Activated naive CD4-positive, alpha-beta T cell treated with anti-CD3 and anti-CD28 coated beads for 36 hours (primary cell): ENCODE measurements around the gene SYNDIG1L. TPM values are rescaled to one million over a fixed set of nuclear protein-coding genes. Genes with fewer than 3 reads are reported as not detected.

Experiments used
- CTCF ChIA-PET: fragments of 350-600 bp; sonication (Branson Sonifier 250); formaldehyde crosslinking; loops from one replicate; lab custom pipeline; 2021; ENCODE audit warnings: antibody characterized with exemption; lab: Charles Lee
- DNase-seq: peaks from one replicate; pipeline ENCODE4 v3.0.0-alpha.2; 2020
- H3K27ac Mint-ChIP-seq: one replicate; pipeline ENCODE4 v1.8.0; 2021; ENCODE audit warnings: mild to moderate bottlenecking, mixed read lengths
- H3K27me3 Mint-ChIP-seq: one replicate; pipeline ENCODE4 v1.8.0; 2021; ENCODE audit warnings: low read depth, mixed read lengths
- H3K36me3 Mint-ChIP-seq: one replicate; pipeline ENCODE4 v1.8.0; 2021; ENCODE audit warnings: low read depth, mixed read lengths
- H3K4me1 Mint-ChIP-seq: one replicate; pipeline ENCODE4 v1.8.0; 2021; ENCODE audit warnings: low read depth, mixed read lengths
- H3K4me3 Mint-ChIP-seq: one replicate; pipeline ENCODE4 v1.8.0; 2021; ENCODE audit warnings: mild to moderate bottlenecking, moderate library complexity, mixed read lengths
- H3K9me3 Mint-ChIP-seq: one replicate; pipeline ENCODE4 v1.8.0; 2021; ENCODE audit warnings: mixed read lengths
- intact Hi-C: fragments of 100-400 bp; cut with micrococcal nuclease; formaldehyde crosslinking; loops from one replicate; pipeline ENCODE4 v1.15.1; 2023
- total RNA-seq, 2 experiments: library from RNA; stranded (reverse); gene quantifications; one replicate each; pipeline ENCODE4 v1.2.3, GENCODE V29; 2021

The SYNDIG1L gene
- total RNA-seq, 2 experiments from 2014 or later, result not detected

DNA sequence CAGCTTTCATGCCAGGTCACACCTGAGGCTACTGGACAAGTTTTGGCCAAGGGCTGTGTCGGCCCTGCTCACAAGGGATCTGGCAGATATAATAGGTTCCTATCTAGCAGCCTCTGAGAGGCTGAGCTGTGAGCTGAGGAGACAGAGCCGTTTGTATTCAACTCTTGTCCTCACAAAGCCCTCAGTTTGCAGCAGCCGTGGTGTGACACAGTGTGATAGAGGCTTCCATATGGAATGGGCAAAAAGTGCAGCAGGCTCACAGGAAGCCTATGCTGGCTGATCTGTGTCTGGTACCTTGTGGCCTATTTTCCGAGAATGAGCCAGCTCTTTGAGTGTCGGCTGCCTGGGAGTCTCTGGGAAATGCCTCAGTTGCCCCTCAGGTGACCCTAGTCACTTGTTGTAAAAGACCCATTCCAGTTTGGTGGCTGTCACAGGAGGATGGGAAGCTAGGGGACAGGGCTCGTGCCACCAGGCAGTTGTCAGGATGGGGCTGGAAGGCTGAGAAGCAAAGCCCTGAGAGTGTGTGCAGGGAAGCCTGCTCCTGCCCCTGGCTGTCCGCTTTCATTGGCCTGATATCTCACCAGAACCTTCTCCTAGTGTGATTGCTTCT is 61.6 kb downstream of the SYNDIG1L start:
- peaks cover 8% of the 10 kb centered on the region for H3K27me3 Mint-ChIP-seq
- DNase-seq, result no peak
- no peaks in the 10 kb centered on the region for H3K9me3 Mint-ChIP-seq
- intact Hi-C loops, result no loop called here
- no peak overlapping the region for H3K4me3 Mint-ChIP-seq
- H3K36me3 Mint-ChIP-seq, result no peaks in the 10 kb centered on the region
- H3K4me1 Mint-ChIP-seq, result no peaks in the 10 kb centered on the region
- H3K27ac Mint-ChIP-seq, result no peak overlapping the region
- CTCF ChIA-PET, result interaction anchor here (0.7 to 1.3 kb wide), 3 partner anchors 14 to 247 kb away, joined by 3 to 5 read pairs (median 5); partner anchors contain the start of gene LTBP2

DNA sequence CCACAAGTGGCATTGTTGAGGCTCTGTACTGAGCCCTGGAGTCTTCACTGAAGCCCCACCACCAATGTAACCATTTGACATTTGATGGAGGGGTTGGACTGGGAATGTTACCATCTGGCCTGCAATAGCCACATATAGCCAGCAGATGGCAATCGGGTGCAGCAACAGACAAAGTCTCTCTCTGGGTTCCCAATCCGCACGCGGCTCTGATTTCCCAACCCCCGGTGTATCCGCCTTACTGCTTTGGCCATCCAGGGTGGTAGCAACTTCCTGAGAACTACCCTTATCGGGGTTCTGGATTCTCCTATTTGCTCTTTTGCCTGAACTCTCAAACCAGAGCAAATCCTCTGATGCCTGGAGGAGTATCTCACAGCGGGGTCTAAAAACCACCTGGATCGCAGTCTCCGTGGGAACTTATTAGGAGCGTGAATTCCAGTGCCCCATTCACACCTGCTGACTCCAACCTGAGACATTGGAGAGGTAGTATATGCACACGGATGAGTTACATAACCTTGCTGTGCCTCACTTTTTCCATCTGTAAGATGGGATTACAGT is 63.6 kb downstream of the SYNDIG1L start:
- H3K9me3 Mint-ChIP-seq, result no peaks in the 10 kb centered on the region
- H3K4me1 Mint-ChIP-seq, result no peaks in the 10 kb centered on the region
- DNase-seq, result peak; percentile 82
- no peak overlapping the region for H3K4me3 Mint-ChIP-seq
- CTCF ChIA-PET, result interaction anchor here (0.6 to 0.8 kb wide), 2 partner anchors 20 to 250 kb away, joined by 3 read pairs; no protein-coding TSS in a partner anchor
- H3K36me3 Mint-ChIP-seq, result no peaks in the 10 kb centered on the region
- H3K27me3 Mint-ChIP-seq, result peaks cover 8% of the 10 kb centered on the region
- H3K27ac Mint-ChIP-seq, result no peak overlapping the region
- intact Hi-C loops, result loop anchor here (1.0 to 2.0 kb wide), 2 partner anchors 130 to 246 kb away; no protein-coding TSS in a partner anchor

GRCh38 chr14:74360163-74360562 is 65.8 kb downstream of the SYNDIG1L start:
- no peaks in the 10 kb centered on the region for H3K36me3 Mint-ChIP-seq
- H3K4me3 Mint-ChIP-seq, result no peak overlapping the region
- intact Hi-C loops, result no loop called here
- peaks cover 8% of the 10 kb centered on the region for H3K27me3 Mint-ChIP-seq
- H3K4me1 Mint-ChIP-seq, result no peaks in the 10 kb centered on the region
- H3K27ac Mint-ChIP-seq, result no peak overlapping the region
- DNase-seq, result no peak
- no peaks in the 10 kb centered on the region for H3K9me3 Mint-ChIP-seq
- CTCF ChIA-PET, result interaction anchor here (2.0 kb wide), 1 partner anchor 10 kb away, joined by 5 read pairs; no protein-coding TSS in a partner anchor

DNA sequence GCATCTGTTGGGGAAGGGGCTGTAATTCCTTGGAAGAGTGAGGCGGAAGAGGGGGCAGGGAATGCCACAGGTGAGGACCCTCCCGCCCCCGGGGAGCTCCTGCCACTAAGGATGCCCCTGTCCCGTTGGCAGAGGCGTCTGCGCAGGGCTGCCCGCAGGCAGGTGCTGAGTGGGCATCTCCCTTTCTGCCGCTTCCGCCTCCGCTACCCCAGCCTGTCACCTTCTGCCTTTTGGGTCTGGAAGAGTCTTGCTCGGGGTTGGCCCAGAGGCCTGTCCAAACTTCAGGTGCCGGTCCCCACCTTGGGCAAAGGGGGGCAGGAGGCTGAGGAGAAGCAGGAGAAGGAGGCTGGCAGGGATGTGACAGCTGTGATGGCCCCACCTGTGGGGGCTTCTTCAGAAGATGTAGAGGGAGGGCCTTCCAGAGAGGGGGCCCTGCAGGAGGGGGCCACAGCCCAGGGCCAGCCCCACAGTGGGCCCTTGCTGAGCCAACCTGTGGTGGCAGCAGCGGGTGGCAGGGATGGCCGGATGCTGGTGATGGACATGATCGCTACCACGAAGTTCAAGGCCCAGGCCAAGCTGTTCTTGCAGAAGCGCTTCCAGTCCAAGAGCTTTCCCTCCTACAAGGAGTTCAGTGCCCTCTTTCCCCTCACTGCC is 67.7 kb downstream of the SYNDIG1L start:
- H3K36me3 Mint-ChIP-seq, result no peaks in the 10 kb centered on the region
- no peaks in the 10 kb centered on the region for H3K4me1 Mint-ChIP-seq
- H3K4me3 Mint-ChIP-seq, result no peak overlapping the region
- intact Hi-C loops, result no loop called here
- CTCF ChIA-PET, result no interaction called here
- no peak overlapping the region for H3K27ac Mint-ChIP-seq
- H3K9me3 Mint-ChIP-seq, result no peaks in the 10 kb centered on the region
- no peak for DNase-seq
- H3K27me3 Mint-ChIP-seq, result peaks cover 6% of the 10 kb centered on the region

GRCh38 chr14:74357585-74357984 is 68.4 kb downstream of the SYNDIG1L start:
- Mint-ChIP-seq H3K4me3 (no peak overlapping the region), H3K27ac (no peak overlapping the region), H3K9me3 (no peaks in the 10 kb centered on the region), H3K4me1 (no peaks in the 10 kb centered on the region), H3K36me3 (no peaks in the 10 kb centered on the region), H3K27me3 (peaks cover 4% of the 10 kb centered on the region)
- CTCF ChIA-PET, result no interaction called here
- intact Hi-C loops, result no loop called here
- DNase-seq, result no peak

DNA sequence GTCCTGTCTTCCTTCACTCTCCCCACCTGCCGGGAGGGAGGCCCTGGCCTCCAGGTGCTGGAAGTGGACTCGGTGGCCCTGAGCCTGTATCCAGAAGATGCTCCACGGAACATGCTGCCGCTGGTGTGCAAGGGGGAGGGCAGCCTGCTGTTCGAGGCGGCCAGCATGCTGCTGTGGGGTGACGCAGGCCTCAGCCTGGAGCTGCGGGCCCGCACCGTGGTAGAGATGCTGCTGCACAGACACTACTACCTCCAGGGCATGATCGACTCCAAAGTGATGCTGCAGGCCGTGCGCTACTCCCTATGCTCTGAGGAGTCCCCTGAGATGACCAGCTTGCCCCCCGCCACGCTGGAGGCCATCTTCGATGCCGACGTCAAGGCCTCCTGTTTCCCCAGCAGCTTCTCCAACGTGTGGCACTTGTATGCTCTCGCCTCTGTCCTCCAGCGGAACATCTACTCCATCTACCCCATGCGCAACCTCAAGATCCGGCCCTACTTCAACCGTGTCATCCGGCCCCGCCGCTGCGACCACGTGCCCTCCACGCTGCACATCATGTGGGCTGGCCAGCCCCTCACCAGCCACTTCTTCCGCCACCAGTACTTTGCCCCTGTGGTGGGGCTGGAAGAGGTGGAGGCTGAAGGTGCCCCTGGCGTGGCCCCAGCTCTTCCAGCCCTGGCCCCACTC is 69.0 kb downstream of the SYNDIG1L start:
- Mint-ChIP-seq H3K9me3 (no peaks in the 10 kb centered on the region), H3K27me3 (no peaks in the 10 kb centered on the region), H3K36me3 (no peaks in the 10 kb centered on the region), H3K27ac (no peak overlapping the region), H3K4me3 (no peak overlapping the region), H3K4me1 (no peaks in the 10 kb centered on the region)
- CTCF ChIA-PET, result no interaction called here
- intact Hi-C loops, result no loop called here
- no peak for DNase-seq

Other genes starting within 250 kb of the SYNDIG1L start
- not detected for gene VSX2, start 186.8 kb downstream of the SYNDIG1L start, total RNA-seq
- 10 to 100 TPM; 41.4 to 43.9 TPM for gene ABCD4, start 123.3 kb downstream of the SYNDIG1L start, total RNA-seq
- not detected for gene VRTN, start 77.7 kb downstream of the SYNDIG1L start, total RNA-seq
- 10 to 100 TPM; 36.3 to 38.0 TPM for gene NPC2, start 67.1 kb upstream of the SYNDIG1L start, total RNA-seq
- 10 to 100 TPM; 27.7 to 30.9 TPM for gene ISCA2, start 67.6 kb upstream of the SYNDIG1L start, total RNA-seq
- gene LTBP2, start 186.0 kb upstream of the SYNDIG1L start, total RNA-seq, result under 1 TPM; 0.32 to 0.55 TPM